Keratinocyte (primary cell): ENCODE results near the gene SPATA24. TPM values are rescaled to one million over a fixed set of nuclear protein-coding genes. Genes with fewer than 3 reads are reported as not detected.

ENCODE experiments used
- DNase-seq: peaks from one replicate; pipeline ENCODE4 v3.0.0-alpha.2; 2011; ENCODE audit warnings: low read depth, missing footprints, low spot score
- FAIRE-seq: peaks from 2 replicates; lab custom pipeline; 2011; peaks lifted over from hg19 to GRCh38; lab: Jason Lieb, UNC
- H2AFZ ChIP-seq: 2 replicates; pipeline ENCODE4 v1.6.0; 2012; ENCODE audit warnings: low read length, control low read depth, inconsistent platforms; ENCODE audit not compliant: control insufficient read depth
- H3K27ac ChIP-seq: 2 replicates; pipeline ENCODE4 v1.5.1; 2011; ENCODE audit warnings: low read length; ENCODE audit not compliant: control insufficient read depth, insufficient read depth
- H3K27me3 ChIP-seq: 3 replicates; pipeline ENCODE4 v1.6.0; 2011; ENCODE audit warnings: low read length; ENCODE audit not compliant: control insufficient read depth, insufficient read depth; ENCODE audit errors: extremely low read depth
- H3K36me3 ChIP-seq, 2 experiments: 2 replicates in 1 of 2; 3 replicates in 1 of 2; pipeline ENCODE4 v1.5.1; 2011; ENCODE audit warnings: low read length in 2 of 2, mild to moderate bottlenecking in 1 of 2; ENCODE audit not compliant: control insufficient read depth in 2 of 2, insufficient read depth in 2 of 2; ENCODE audit errors: extremely low read depth in 1 of 2
- H3K4me1 ChIP-seq: 3 replicates; pipeline ENCODE4 v1.5.1; 2011; ENCODE audit warnings: low read length; ENCODE audit not compliant: control insufficient read depth, insufficient read depth; ENCODE audit errors: extremely low read depth
- H3K4me2 ChIP-seq: 3 replicates; pipeline ENCODE4 v1.6.0; 2011; ENCODE audit warnings: low read depth, low read length; ENCODE audit not compliant: control insufficient read depth, insufficient read depth; ENCODE audit errors: extremely low read depth
- H3K4me3 ChIP-seq, 3 experiments: fragments of 200-600 bp in 1 of 3; sonication (generic) in 1 of 3; 2 replicates in 2 of 3; 3 replicates in 1 of 3; pipeline ENCODE4 v1.5.1; 2011 to 2016; ENCODE audit warnings: low read length in 3 of 3, mild to moderate bottlenecking in 3 of 3, control low read depth in 2 of 3, inconsistent platforms in 1 of 3, low read depth in 1 of 3, mixed read lengths in 1 of 3, mixed run types in 1 of 3, moderate library complexity in 1 of 3; ENCODE audit not compliant: control insufficient read depth in 2 of 3, insufficient read depth in 2 of 3; ENCODE audit errors: extremely low read depth in 1 of 3
- H3K79me2 ChIP-seq: 2 replicates; pipeline ENCODE4 v1.6.0; 2012; ENCODE audit warnings: low read length; ENCODE audit not compliant: control insufficient read depth, insufficient read depth
- H3K9ac ChIP-seq: 3 replicates; pipeline ENCODE4 v1.6.0; 2011; ENCODE audit warnings: low read length; ENCODE audit not compliant: control insufficient read depth, insufficient read depth; ENCODE audit errors: extremely low read depth
- H3K9me1 ChIP-seq: 3 replicates; pipeline ENCODE4 v1.6.0; 2011; ENCODE audit warnings: low read length; ENCODE audit not compliant: control insufficient read depth, insufficient read depth; ENCODE audit errors: extremely low read depth
- H3K9me3 ChIP-seq: 2 replicates; pipeline ENCODE4 v1.5.1; 2012; ENCODE audit warnings: low read depth, low read length; ENCODE audit not compliant: control insufficient read depth
- H4K20me1 ChIP-seq: 3 replicates; pipeline ENCODE4 v1.6.0; 2011; ENCODE audit warnings: low read length; ENCODE audit not compliant: control insufficient read depth, insufficient read depth; ENCODE audit errors: extremely low read depth
- CTCF ChIP-seq, 3 experiments: IDR thresholded peaks in 1 of 3; conservative IDR thresholded peaks in 1 of 3; optimal IDR thresholded peaks in 1 of 3; 2 replicates in 2 of 3; 3 replicates in 1 of 3; pipeline versions ENCODE3 to v1.5.1; 2011; ENCODE audit warnings: low read length in 3 of 3, mild to moderate bottlenecking in 3 of 3, moderate library complexity in 2 of 3, control low read depth in 1 of 3, inconsistent platforms in 1 of 3; ENCODE audit not compliant: insufficient read depth in 2 of 3; ENCODE audit errors: extremely low read depth in 1 of 3
- EZH2 ChIP-seq: IDR thresholded peaks from one replicate; pipeline ENCODE4 v1.6.1; 2012; ENCODE audit warnings: inconsistent platforms, mild to moderate bottlenecking, low read length, moderate library complexity
- dilution Hi-C: fragments of 300-500 bp; cut with MboI; formaldehyde crosslinking; loops from one replicate; pipeline ENCODE4 v1.7.0; 2020; ENCODE audit warnings: low sequenced_read_pairs; ENCODE audit not compliant: extremely low pct_ligation_motif_present
- polyA plus RNA-seq, 5 experiments: library from polyadenylated mRNA; depleted of rRNA in 3 of 5; stranded (reverse) in 3 of 5; stranded (forward) in 1 of 5; unstranded in 1 of 5; fragments of >200 nt; gene quantifications; 1 replicate in 1 of 5; 2 replicates in 3 of 5; 3 replicates in 1 of 5; pipeline versions ENCODE4 v1.2.1 to v1.2.3, GENCODE V29; 2011 to 2012; ENCODE audit warnings: missing spikeins in 2 of 5, low read depth in 1 of 5, low replicate concordance in 1 of 5

Gene SPATA24
- polyA plus RNA-seq, 1 donor (not counting 4 experiments of a cell fraction or from before 2014, with no cell fraction given): 4.9 TPM

GRCh38 chr5:139378101-139378825 lies 25.6 kb downstream of the SPATA24 start:
- no peaks in the 10 kb centered on the region for H3K9me3 ChIP-seq
- H2AFZ ChIP-seq: no peak overlapping the region
- dilution Hi-C loops: no loop called here

GRCh38 chr5:139377226-139377625 lies 26.7 kb downstream of the SPATA24 start:
- DNase-seq: no peak
- Histone ChIP-seq H3K27ac (no peak overlapping the region), H3K4me1 (peaks cover 8% of the 10 kb centered on the region), H3K9ac (no peak overlapping the region), H3K4me2 (no peak overlapping the region), H3K9me1 (no peaks in the 10 kb centered on the region), H3K27me3 (no peaks in the 10 kb centered on the region), H4K20me1 (no peaks in the 10 kb centered on the region), H3K79me2 (no peaks in the 10 kb centered on the region), H2AFZ (no peak overlapping the region), H3K9me3 (no peaks in the 10 kb centered on the region), H3K36me3 (no peaks in the 10 kb centered on the region), H3K4me3 (no peak overlapping the region)
- no peak for FAIRE-seq
- dilution Hi-C loops: no loop called here
- TF ChIP-seq EZH2 (no peak), CTCF (optimal IDR thresholded peaks at IDR 0.05 in 1 of 3, IDR thresholded peaks at IDR 0.05 in 1 of 3, conservative IDR thresholded peaks at IDR 0.05 in 1 of 3; ENCODE audit: extremely low read depth in 1 of 3, insufficient read depth in 2 of 3, low read length in 3 of 3) (no peak)

More at GRCh38 chr5:139378101-139378825, 25.6 kb downstream of the SPATA24 start:
- Histone ChIP-seq H3K27me3 (no peaks in the 10 kb centered on the region), H3K9me1 (no peaks in the 10 kb centered on the region), H4K20me1 (no peaks in the 10 kb centered on the region), H3K4me2 (no peak overlapping the region), H3K4me1 (peaks cover 8% of the 10 kb centered on the region), H3K9ac (no peak overlapping the region), H3K79me2 (no peaks in the 10 kb centered on the region), H3K4me3 (no peak overlapping the region), H3K27ac (no peak overlapping the region), H3K36me3 (no peaks in the 10 kb centered on the region)
- DNase-seq: no peak
- no peak for FAIRE-seq
- no peak for TF ChIP-seq CTCF (optimal IDR thresholded peaks at IDR 0.05 in 1 of 3, IDR thresholded peaks at IDR 0.05 in 1 of 3, conservative IDR thresholded peaks at IDR 0.05 in 1 of 3; ENCODE audit: extremely low read depth in 1 of 3, insufficient read depth in 2 of 3, low read length in 3 of 3)
- no peak for TF ChIP-seq EZH2
